ENCODE measurements around the gene KCNH4.

The KCNH4 gene

GRCh38 chr17:42203354-42203753 is 22.4 kb upstream of the KCNH4 start:
- Histone ChIP-seq H4K20me1 (ENCODE audit: control insufficient read depth, insufficient read depth, low read depth, low read length) (no peaks in the 10 kb centered on the region), H3K27me3 (ENCODE audit: control insufficient read depth, low read length) (no peaks in the 10 kb centered on the region), H3K9me2 (replicated peaks; ENCODE audit: control insufficient read depth, low read length) (no peaks in the 10 kb centered on the region), H3K27ac (ENCODE audit: low read depth, low read length) (no peak overlapping the region), H3K4me3 (ENCODE audit: low read length) (no peak overlapping the region), H3K9me3 (ENCODE audit: control insufficient read depth, insufficient read depth, low read length) (no peaks in the 10 kb centered on the region), H3F3A (ENCODE audit: control insufficient read depth, insufficient read depth) (no peaks in the 10 kb centered on the region; the same call in 1 of the 2 replicates), H3K79me2 (ENCODE audit: control insufficient read depth, low read length) (no peaks in the 10 kb centered on the region), H3K4me2 (ENCODE audit: low read length) (no peak overlapping the region), H3K36me3 (ENCODE audit: control insufficient read depth, low read length) (peaks cover 43% of the 10 kb centered on the region), H3K4me1 (ENCODE audit: control insufficient read depth, low read length) (no peaks in the 10 kb centered on the region)
- no peak for TF ChIP-seq EZH2phosphoT487 (IDR thresholded peaks at IDR 0.05; ENCODE audit: borderline replicate concordance, low read length)
- no peak for TF ChIP-seq CTCF (IDR thresholded peaks at IDR 0.05; ENCODE audit: low read depth, low read length, poor library complexity, severe bottlenecking)

- TF ChIP-seq CTCF (IDR thresholded peaks at IDR 0.05; ENCODE audit: low read depth, low read length, poor library complexity, severe bottlenecking), result no peak
- no peak for TF ChIP-seq EZH2phosphoT487 (IDR thresholded peaks at IDR 0.05; ENCODE audit: borderline replicate concordance, low read length)
- H3K36me3 ChIP-seq (ENCODE audit: control insufficient read depth, low read length), result peaks cover 43% of the 10 kb centered on the region
- no peak overlapping the region for H3K27ac ChIP-seq (ENCODE audit: low read depth, low read length)
Observed at GRCh38 chr17:42202696-42203095, 21.8 kb upstream of the KCNH4 start.

GRCh38 chr17:42202159-42202558 is 21.2 kb upstream of the KCNH4 start:
- no peaks in the 10 kb centered on the region for H3K9me3 ChIP-seq (ENCODE audit: control insufficient read depth, insufficient read depth, low read length)

More at GRCh38 chr17:42202696-42203095, 21.8 kb upstream of the KCNH4 start:
- H3F3A ChIP-seq (ENCODE audit: control insufficient read depth, insufficient read depth), result no peaks in the 10 kb centered on the region; the same call in 1 of the 2 replicates
- H3K4me1 ChIP-seq (ENCODE audit: control insufficient read depth, low read length), result no peaks in the 10 kb centered on the region
- no peak overlapping the region for H3K4me3 ChIP-seq (ENCODE audit: low read length)
- no peaks in the 10 kb centered on the region for H3K79me2 ChIP-seq (ENCODE audit: control insufficient read depth, low read length)
- H3K9me2 ChIP-seq (replicated peaks; ENCODE audit: control insufficient read depth, low read length), result no peaks in the 10 kb centered on the region
- no peak overlapping the region for H3K4me2 ChIP-seq (ENCODE audit: low read length)
- no peaks in the 10 kb centered on the region for H4K20me1 ChIP-seq (ENCODE audit: control insufficient read depth, insufficient read depth, low read depth, low read length)
- H3K27me3 ChIP-seq (ENCODE audit: control insufficient read depth, low read length), result no peaks in the 10 kb centered on the region
- no peaks in the 10 kb centered on the region for H3K9me3 ChIP-seq (ENCODE audit: control insufficient read depth, insufficient read depth, low read length)

More at GRCh38 chr17:42202159-42202558, 21.2 kb upstream of the KCNH4 start:
- TF ChIP-seq EZH2phosphoT487 (IDR thresholded peaks at IDR 0.05; ENCODE audit: borderline replicate concordance, low read length), result no peak
- no peak for TF ChIP-seq CTCF (IDR thresholded peaks at IDR 0.05; ENCODE audit: low read depth, low read length, poor library complexity, severe bottlenecking)
- Histone ChIP-seq H3K79me2 (ENCODE audit: control insufficient read depth, low read length) (no peaks in the 10 kb centered on the region), H3K27ac (ENCODE audit: low read depth, low read length) (no peak overlapping the region), H3K9me2 (replicated peaks; ENCODE audit: control insufficient read depth, low read length) (no peaks in the 10 kb centered on the region), H3K4me2 (ENCODE audit: low read length) (no peak overlapping the region), H3K36me3 (ENCODE audit: control insufficient read depth, low read length) (peaks cover 37% of the 10 kb centered on the region), H4K20me1 (ENCODE audit: control insufficient read depth, insufficient read depth, low read depth, low read length) (no peaks in the 10 kb centered on the region), H3K4me3 (ENCODE audit: low read length) (no peak overlapping the region), H3K4me1 (ENCODE audit: control insufficient read depth, low read length) (no peaks in the 10 kb centered on the region), H3F3A (ENCODE audit: control insufficient read depth, insufficient read depth) (no peaks in the 10 kb centered on the region; the same call in 1 of the 2 replicates), H3K27me3 (ENCODE audit: control insufficient read depth, low read length) (no peaks in the 10 kb centered on the region)

Measured in DOHH2 (cell line).